ENCODE measurements around the gene MAML2. TPM values are rescaled to one million over a fixed set of nuclear protein-coding genes. Genes with fewer than 3 reads are reported as not detected.
"Not testable (repeated sequence)": the region's sequence is repeated elsewhere in the genome, so short reads cannot be mapped to it uniquely, and the experiment has no call there.

MAML2 gene
- total and polyA plus RNA-seq, 8 donors, result 1.3 to 22.8 (median 12.1) TPM

DNA sequence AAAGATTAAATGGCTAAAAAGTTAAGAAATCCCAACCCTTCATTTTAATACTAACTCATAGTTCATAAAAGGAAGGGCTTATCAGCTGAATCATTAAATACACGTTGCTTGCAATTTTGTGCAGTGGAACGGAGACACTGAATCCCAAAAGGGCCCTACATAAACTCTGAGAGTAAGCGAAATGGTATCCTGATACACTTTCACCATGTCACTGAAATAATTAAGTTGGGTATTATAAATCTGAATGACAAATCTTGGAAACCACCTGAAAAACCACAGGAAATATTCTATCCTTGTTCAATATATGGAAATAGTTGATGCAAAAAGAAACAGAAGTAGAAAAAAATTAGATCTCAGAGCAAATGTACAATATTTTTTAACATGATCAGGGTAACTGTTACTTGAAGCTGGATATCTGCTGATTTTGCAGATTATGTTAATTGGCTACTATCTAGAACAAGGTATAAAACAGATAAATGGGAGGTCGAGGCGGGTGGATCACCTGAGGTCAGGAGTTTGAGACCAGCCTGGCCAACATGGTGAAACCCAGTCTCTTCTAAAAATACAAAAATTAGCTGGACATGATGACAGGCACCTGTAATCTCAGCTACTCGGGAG is 55.1 kb downstream of the MAML2 start:
- H3K27me3 ChIP-seq, result no peaks in the 10 kb centered on the region
- intact Hi-C loops (cut with DNase I; ENCODE audit: low total_unique reads), result no loop called here
- WGBS, 5 donors, result 67 to 79% (median 74%) methylated on average over 6 of the region's 6 CpGs
- H3K9me3 ChIP-seq, result no peaks in the 10 kb centered on the region
- DNase-seq, result no peak
- no peaks in the 10 kb centered on the region for H3K36me3 ChIP-seq
- TF ChIP-seq, protein P1, sequence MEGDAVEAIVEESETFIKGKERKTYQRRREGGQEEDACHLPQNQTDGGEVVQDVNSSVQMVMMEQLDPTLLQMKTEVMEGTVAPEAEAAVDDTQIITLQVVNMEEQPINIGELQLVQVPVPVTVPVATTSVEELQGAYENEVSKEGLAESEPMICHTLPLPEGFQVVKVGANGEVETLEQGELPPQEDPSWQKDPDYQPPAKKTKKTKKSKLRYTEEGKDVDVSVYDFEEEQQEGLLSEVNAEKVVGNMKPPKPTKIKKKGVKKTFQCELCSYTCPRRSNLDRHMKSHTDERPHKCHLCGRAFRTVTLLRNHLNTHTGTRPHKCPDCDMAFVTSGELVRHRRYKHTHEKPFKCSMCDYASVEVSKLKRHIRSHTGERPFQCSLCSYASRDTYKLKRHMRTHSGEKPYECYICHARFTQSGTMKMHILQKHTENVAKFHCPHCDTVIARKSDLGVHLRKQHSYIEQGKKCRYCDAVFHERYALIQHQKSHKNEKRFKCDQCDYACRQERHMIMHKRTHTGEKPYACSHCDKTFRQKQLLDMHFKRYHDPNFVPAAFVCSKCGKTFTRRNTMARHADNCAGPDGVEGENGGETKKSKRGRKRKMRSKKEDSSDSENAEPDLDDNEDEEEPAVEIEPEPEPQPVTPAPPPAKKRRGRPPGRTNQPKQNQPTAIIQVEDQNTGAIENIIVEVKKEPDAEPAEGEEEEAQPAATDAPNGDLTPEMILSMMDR (IDR thresholded peaks at IDR 0.05), result no peak
- TF ChIP-seq EP300 (IDR thresholded peaks at IDR 0.05) (no peak), POLR2A (IDR thresholded peaks at IDR 0.05) (no peak), POLR2AphosphoS5 (IDR thresholded peaks at IDR 0.05) (no peak)
- H3K4me3 ChIP-seq, result no peak overlapping the region
- no peak overlapping the region for H3K27ac ChIP-seq
- peaks cover 0 to 3% (median 1%) of the 10 kb centered on the region in 4 donors for H3K4me1 ChIP-seq

DNA sequence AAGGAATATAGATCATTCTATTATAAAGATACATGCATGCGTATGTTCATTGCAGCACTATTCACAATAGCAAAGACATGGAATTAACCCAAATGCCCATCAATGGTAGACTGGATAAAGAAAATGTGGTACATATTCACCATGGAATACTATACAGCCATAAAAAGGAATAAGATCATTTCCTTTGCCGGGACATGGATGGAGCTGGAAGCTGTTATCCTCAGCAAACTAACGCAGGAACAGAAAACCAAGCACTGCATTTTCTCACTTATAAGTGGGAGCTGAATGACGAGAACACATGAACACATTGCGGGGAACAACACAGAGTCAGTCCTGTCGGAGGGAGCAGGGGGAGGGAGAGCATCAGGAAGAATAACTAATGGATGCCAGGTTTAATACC is 57.0 kb downstream of the MAML2 start:
- H3K27ac ChIP-seq; H3K4me1 ChIP-seq; H3K27me3 ChIP-seq; H3K36me3 ChIP-seq; H3K9me3 ChIP-seq; intact Hi-C loops (cut with DNase I; ENCODE audit: low total_unique reads); DNase-seq; H3K4me3 ChIP-seq: not testable (repeated sequence)
- 95 to 99% (median 96%) methylated on average over 6 of the region's 6 CpGs for WGBS, 5 donors

DNA sequence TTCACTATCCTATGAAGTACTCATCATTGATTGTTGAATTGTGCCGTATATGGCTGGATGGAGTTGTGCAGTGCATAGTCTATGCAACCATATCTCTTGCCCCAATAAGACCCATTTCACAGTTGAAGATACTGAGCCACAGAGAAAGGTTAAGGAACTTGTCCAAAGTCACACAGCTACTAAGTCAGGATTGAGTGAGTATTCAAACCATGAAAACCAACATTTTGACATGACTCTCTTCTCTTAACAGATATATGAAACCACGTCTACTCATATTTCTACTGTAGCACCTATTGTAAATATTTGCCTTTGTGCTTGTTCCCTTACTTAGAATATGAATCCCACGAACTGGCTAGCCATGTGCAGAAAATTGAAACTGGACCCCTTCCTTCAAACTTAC is 58.1 kb downstream of the MAML2 start:
- Histone ChIP-seq H3K9me3 (no peaks in the 10 kb centered on the region), H3K4me3 (no peak overlapping the region), H3K36me3 (no peaks in the 10 kb centered on the region), H3K27ac (no peak overlapping the region), H3K4me1 (peaks cover 0 to 4% (median 1%) of the 10 kb centered on the region in 4 donors), H3K27me3 (no peaks in the 10 kb centered on the region)
- intact Hi-C loops (cut with DNase I; ENCODE audit: low total_unique reads), result no loop called here
- TF ChIP-seq, protein P1 (IDR thresholded peaks at IDR 0.05), result no peak
- TF ChIP-seq EP300 (IDR thresholded peaks at IDR 0.05) (no peak), POLR2AphosphoS5 (IDR thresholded peaks at IDR 0.05) (no peak), POLR2A (IDR thresholded peaks at IDR 0.05) (no peak)
- 49 to 67% (median 64%) methylated on average over 3 of the region's 3 CpGs for WGBS, 5 donors
- DNase-seq, result no peak

DNA sequence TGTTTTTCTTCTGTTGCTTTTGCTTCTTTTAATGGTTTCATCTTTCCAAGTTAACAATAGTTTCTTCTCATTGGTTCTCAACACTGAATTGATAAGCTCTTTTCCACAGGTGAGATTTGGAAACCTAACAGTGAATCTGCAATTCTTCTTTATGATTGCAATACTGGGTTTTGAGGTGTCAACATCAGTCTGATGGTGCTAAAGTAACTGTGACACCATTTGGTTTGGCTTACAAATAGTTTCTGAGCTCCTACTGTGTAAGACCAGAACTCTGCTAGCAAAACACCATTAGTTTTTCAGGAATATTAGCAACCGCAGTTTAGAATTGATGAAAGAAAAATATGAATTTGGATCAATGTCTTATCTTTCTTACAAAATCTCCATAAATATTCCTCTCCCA is 58.6 kb downstream of the MAML2 start:
- H3K9me3 ChIP-seq, result no peaks in the 10 kb centered on the region
- no peaks in the 10 kb centered on the region for H3K36me3 ChIP-seq
- TF ChIP-seq, protein P1 (IDR thresholded peaks at IDR 0.05), result no peak
- TF ChIP-seq EP300 (IDR thresholded peaks at IDR 0.05) (no peak), POLR2A (IDR thresholded peaks at IDR 0.05) (no peak), POLR2AphosphoS5 (IDR thresholded peaks at IDR 0.05) (no peak)
- H3K27ac ChIP-seq, result no peak overlapping the region
- WGBS, 5 donors, result 97 to 100% (median 98%) methylated on average over 1 of the region's 1 CpG
- DNase-seq, result no peak
- H3K4me3 ChIP-seq, result no peak overlapping the region
- H3K27me3 ChIP-seq, result no peaks in the 10 kb centered on the region
- intact Hi-C loops (cut with DNase I; ENCODE audit: low total_unique reads), result no loop called here
- H3K4me1 ChIP-seq, result peaks cover 0 to 9% (median 4%) of the 10 kb centered on the region in 4 donors

DNA sequence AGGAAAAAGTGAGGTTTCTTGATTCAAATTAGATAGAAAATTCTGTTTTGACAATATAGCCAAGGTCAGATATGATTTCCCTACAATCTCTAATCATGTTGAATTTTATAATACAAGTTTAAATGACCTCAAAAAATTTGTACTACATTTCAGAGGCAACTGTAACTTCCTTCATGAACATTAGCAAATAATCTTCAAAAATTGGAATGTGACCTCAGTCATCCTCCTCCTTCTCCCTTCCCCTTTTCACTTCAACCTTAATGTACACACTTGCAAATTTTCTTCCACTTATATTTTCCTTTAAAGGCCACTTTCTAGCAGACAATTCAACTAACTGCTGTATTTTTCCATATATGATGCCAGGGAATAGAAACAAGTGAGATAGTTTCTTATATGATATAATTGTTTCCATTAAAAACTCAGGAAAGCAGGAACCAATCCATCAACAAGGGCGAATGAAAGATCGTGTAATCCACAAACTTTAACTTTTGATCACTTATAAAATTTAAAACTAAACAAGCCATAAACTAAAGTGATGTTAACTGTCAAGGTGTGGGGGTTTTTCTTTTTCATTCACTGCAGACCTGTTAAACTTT is 60.3 kb downstream of the MAML2 start:
- Histone ChIP-seq H3K27me3 (no peaks in the 10 kb centered on the region), H3K4me1 (peaks cover 0 to 26% (median 14%) of the 10 kb centered on the region in 4 donors), H3K27ac (no peak overlapping the region), H3K4me3 (no peak overlapping the region), H3K36me3 (no peaks in the 10 kb centered on the region), H3K9me3 (no peaks in the 10 kb centered on the region)
- intact Hi-C loops (cut with DNase I; ENCODE audit: low total_unique reads), result no loop called here
- DNase-seq, result no peak
- TF ChIP-seq EP300 (IDR thresholded peaks at IDR 0.05), result no peak
- no peak for TF ChIP-seq POLR2AphosphoS5 (IDR thresholded peaks at IDR 0.05)
- TF ChIP-seq POLR2A (IDR thresholded peaks at IDR 0.05), result no peak
- TF ChIP-seq, protein P1 (IDR thresholded peaks at IDR 0.05), result no peak
- WGBS, 5 donors, result 74 to 86% (median 83%) methylated on average over 2 of the region's 2 CpGs

Measured in stomach (tissue), 9 donors.